ENCODE data around the gene CEP170. TPM values are rescaled to one million over a fixed set of nuclear protein-coding genes. Genes with fewer than 3 reads are reported as not detected.

CEP170 gene
- total RNA-seq, 1 donor from 2014 or later: 164 TPM

DNA sequence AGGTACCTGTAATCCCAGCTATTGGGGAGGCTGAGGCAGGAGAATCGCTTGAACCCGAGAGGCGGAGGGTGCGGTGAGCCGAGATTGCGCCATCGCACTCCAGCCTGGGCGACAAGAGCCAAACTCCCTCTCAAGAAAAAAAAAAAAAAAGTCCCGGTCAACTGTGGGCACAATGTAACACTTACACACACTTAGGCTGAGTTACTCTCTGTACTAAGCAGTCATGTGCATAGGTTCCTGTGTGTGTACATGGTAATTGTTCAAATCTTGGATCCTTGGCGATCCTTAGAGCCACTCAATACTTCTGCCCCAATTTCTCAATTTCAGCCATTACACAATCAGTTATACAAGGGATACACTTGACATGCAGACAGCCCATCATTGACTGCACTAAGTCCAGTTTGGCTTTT, 12.4 kb upstream of the CEP170 start:
- Mint-ChIP-seq H3K36me3 (ENCODE audit: low read depth, unreplicated experiment) (peaks cover 1% of the 10 kb centered on the region), H3K27ac (ENCODE audit: unreplicated experiment) (peak overlapping the region; percentile 58), H3K4me3 (ENCODE audit: unreplicated experiment) (no peak overlapping the region), H3K27me3 (ENCODE audit: low read depth, unreplicated experiment) (no peaks in the 10 kb centered on the region), H3K4me1 (ENCODE audit: low read depth, unreplicated experiment) (peaks cover 43% of the 10 kb centered on the region), H3K9me3 (ENCODE audit: unreplicated experiment) (no peaks in the 10 kb centered on the region)
- Histone ChIP-seq H3K4me2 (ENCODE audit: low read length) (peak overlapping the region; percentile 58), H3K27me3 (ENCODE audit: insufficient read depth, low read length) (no peaks in the 10 kb centered on the region), H3K9me3 (ENCODE audit: insufficient read depth, low read depth, low read length) (no peaks in the 10 kb centered on the region), H3K9ac (ENCODE audit: low read length) (peak overlapping the region; percentile 47), H3K36me3 (ENCODE audit: insufficient read depth, low read length) (no peaks in the 10 kb centered on the region), H3K4me3 (ENCODE audit: insufficient read depth, low read depth, low read length) (no peak overlapping the region), H4K20me1 (ENCODE audit: insufficient read depth, low read length) (no peaks in the 10 kb centered on the region), H3K27ac (ENCODE audit: low read depth, low read length) (peak overlapping the region; percentile 91), H3K79me2 (ENCODE audit: insufficient read depth, low read length) (peaks cover 54% of the 10 kb centered on the region), H2AFZ (ENCODE audit: low read depth, low read length) (no peak overlapping the region), H3K4me1 (ENCODE audit: insufficient read depth, low read length) (peaks cover 64% of the 10 kb centered on the region)
- TF ChIP-seq, protein P1, sequence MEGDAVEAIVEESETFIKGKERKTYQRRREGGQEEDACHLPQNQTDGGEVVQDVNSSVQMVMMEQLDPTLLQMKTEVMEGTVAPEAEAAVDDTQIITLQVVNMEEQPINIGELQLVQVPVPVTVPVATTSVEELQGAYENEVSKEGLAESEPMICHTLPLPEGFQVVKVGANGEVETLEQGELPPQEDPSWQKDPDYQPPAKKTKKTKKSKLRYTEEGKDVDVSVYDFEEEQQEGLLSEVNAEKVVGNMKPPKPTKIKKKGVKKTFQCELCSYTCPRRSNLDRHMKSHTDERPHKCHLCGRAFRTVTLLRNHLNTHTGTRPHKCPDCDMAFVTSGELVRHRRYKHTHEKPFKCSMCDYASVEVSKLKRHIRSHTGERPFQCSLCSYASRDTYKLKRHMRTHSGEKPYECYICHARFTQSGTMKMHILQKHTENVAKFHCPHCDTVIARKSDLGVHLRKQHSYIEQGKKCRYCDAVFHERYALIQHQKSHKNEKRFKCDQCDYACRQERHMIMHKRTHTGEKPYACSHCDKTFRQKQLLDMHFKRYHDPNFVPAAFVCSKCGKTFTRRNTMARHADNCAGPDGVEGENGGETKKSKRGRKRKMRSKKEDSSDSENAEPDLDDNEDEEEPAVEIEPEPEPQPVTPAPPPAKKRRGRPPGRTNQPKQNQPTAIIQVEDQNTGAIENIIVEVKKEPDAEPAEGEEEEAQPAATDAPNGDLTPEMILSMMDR (IDR thresholded peaks at IDR 0.05; ENCODE audit: insufficient read depth, low read depth, low read length): no peak
- TF ChIP-seq EZH2 (IDR thresholded peaks at IDR 0.05; ENCODE audit: insufficient read depth, low read length): no peak
- no peak for FAIRE-seq
- no peak for DNase-seq (ENCODE audit: low read depth)

DNA sequence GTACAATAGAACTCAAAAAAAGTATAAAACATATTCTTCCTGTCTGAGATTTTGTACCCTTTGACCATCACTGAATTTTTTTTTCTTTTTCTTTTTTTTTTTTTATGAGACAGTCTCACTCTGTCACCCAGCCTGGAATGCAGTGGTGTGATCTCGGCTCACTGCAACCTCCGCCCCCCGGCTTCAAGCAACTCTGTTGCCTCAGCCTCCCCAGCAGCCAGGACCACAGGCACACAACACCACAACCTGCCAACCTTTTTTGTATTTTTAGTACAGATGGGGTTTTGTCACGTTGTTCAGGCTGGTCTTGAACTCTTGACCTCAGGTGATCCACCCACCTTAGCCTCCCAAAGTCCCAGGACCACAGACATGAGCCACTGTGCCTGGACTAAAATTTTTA, 11.2 kb upstream of the CEP170 start:
- Mint-ChIP-seq H3K9me3 (ENCODE audit: unreplicated experiment) (no peaks in the 10 kb centered on the region), H3K27ac (ENCODE audit: unreplicated experiment) (peak overlapping the region; percentile 98), H3K4me3 (ENCODE audit: unreplicated experiment) (no peak overlapping the region), H3K4me1 (ENCODE audit: low read depth, unreplicated experiment) (peaks cover 37% of the 10 kb centered on the region), H3K36me3 (ENCODE audit: low read depth, unreplicated experiment) (peaks cover 1% of the 10 kb centered on the region), H3K27me3 (ENCODE audit: low read depth, unreplicated experiment) (no peaks in the 10 kb centered on the region)
- no peak overlapping the region for H3K4me2 ChIP-seq (ENCODE audit: low read length)
- peaks cover 54% of the 10 kb centered on the region for H3K4me1 ChIP-seq (ENCODE audit: insufficient read depth, low read length)
- peak overlapping the region; percentile 91 for H3K27ac ChIP-seq (ENCODE audit: low read depth, low read length)
- no peak overlapping the region for H3K4me3 ChIP-seq (ENCODE audit: insufficient read depth, low read depth, low read length)
- no peak for FAIRE-seq
- H4K20me1 ChIP-seq (ENCODE audit: insufficient read depth, low read length): no peaks in the 10 kb centered on the region
- H3K9me3 ChIP-seq (ENCODE audit: insufficient read depth, low read depth, low read length): no peaks in the 10 kb centered on the region
- H3K79me2 ChIP-seq (ENCODE audit: insufficient read depth, low read length): peaks cover 58% of the 10 kb centered on the region
- H3K9ac ChIP-seq (ENCODE audit: low read length): no peak overlapping the region
- TF ChIP-seq, protein P1 (IDR thresholded peaks at IDR 0.05; ENCODE audit: insufficient read depth, low read depth, low read length): no peak
- TF ChIP-seq EZH2 (IDR thresholded peaks at IDR 0.05; ENCODE audit: insufficient read depth, low read length): no peak
- no peaks in the 10 kb centered on the region for H3K36me3 ChIP-seq (ENCODE audit: insufficient read depth, low read length)
- no peaks in the 10 kb centered on the region for H3K27me3 ChIP-seq (ENCODE audit: insufficient read depth, low read length)
- no peak overlapping the region for H2AFZ ChIP-seq (ENCODE audit: low read depth, low read length)
- no peak for DNase-seq (ENCODE audit: low read depth)

DNA sequence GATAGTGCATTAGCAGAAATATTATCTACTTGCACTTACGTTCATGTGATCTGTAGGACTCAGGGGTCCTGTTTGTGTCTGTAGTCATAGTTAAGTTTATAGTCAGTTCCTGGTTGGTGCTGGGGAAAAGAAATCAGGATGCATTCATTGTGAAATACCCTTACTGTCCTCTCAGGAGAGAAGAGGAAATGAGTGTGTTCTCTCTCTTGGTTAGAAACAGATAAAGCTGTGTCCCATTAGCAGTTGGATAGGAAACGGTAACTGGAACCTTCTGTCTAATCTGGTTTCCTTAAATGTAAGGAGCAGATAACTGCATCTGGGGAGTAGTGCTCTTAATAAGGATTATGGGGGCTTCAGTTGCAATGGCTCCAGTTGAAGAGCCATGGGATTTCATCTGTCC, 9.6 kb upstream of the CEP170 start:
- Mint-ChIP-seq H3K4me1 (ENCODE audit: low read depth, unreplicated experiment) (peaks cover 25% of the 10 kb centered on the region), H3K4me3 (ENCODE audit: unreplicated experiment) (no peak overlapping the region), H3K9me3 (ENCODE audit: unreplicated experiment) (no peaks in the 10 kb centered on the region), H3K27me3 (ENCODE audit: low read depth, unreplicated experiment) (no peaks in the 10 kb centered on the region), H3K36me3 (ENCODE audit: low read depth, unreplicated experiment) (peaks cover 9% of the 10 kb centered on the region), H3K27ac (ENCODE audit: unreplicated experiment) (peak overlapping the region; percentile 58)
- DNase-seq (ENCODE audit: low read depth) (peak; percentile 72), FAIRE-seq (peak; percentile 20)
- Histone ChIP-seq H3K79me2 (ENCODE audit: insufficient read depth, low read length) (peaks cover 61% of the 10 kb centered on the region), H3K36me3 (ENCODE audit: insufficient read depth, low read length) (no peaks in the 10 kb centered on the region), H3K9me3 (ENCODE audit: insufficient read depth, low read depth, low read length) (no peaks in the 10 kb centered on the region), H3K4me1 (ENCODE audit: insufficient read depth, low read length) (peaks cover 54% of the 10 kb centered on the region), H4K20me1 (ENCODE audit: insufficient read depth, low read length) (no peaks in the 10 kb centered on the region), H3K27me3 (ENCODE audit: insufficient read depth, low read length) (no peaks in the 10 kb centered on the region), H3K4me3 (ENCODE audit: insufficient read depth, low read depth, low read length) (no peak overlapping the region), H3K4me2 (ENCODE audit: low read length) (peak overlapping the region; percentile 50), H2AFZ (ENCODE audit: low read depth, low read length) (no peak overlapping the region), H3K27ac (ENCODE audit: low read depth, low read length) (peak overlapping the region; percentile 60), H3K9ac (ENCODE audit: low read length) (peak overlapping the region; percentile 2)
- TF ChIP-seq, protein P1 (IDR thresholded peaks at IDR 0.05; ENCODE audit: insufficient read depth, low read depth, low read length): no peak
- TF ChIP-seq EZH2 (IDR thresholded peaks at IDR 0.05; ENCODE audit: insufficient read depth, low read length): no peak

All from astrocyte (in vitro differentiated cells and primary cell).